Neuronal stem cell (in vitro differentiated cells): ENCODE measurements around the gene MRFAP1.

Experiments used
- DNase-seq: peaks from one replicate; pipeline ENCODE4 v3.0.0-alpha.2; 2013; ENCODE audit warnings: low spot score
- H2AFZ ChIP-seq: one replicate; pipeline ENCODE4 v1.6.1; 2013; ENCODE audit warnings: mild to moderate bottlenecking, low read length, inconsistent platforms
- H2AK5ac ChIP-seq: 2 replicates; pipeline ENCODE4 v1.6.1; 2013; ENCODE audit warnings: low read depth, mild to moderate bottlenecking, inconsistent platforms, low read length, moderate library complexity, mixed read lengths
- H2BK120ac ChIP-seq: 2 replicates; pipeline ENCODE4 v1.6.1; 2013; ENCODE audit warnings: low read depth, mild to moderate bottlenecking, inconsistent platforms, low read length, moderate library complexity, mixed read lengths
- H2BK12ac ChIP-seq: one replicate; pipeline ENCODE4 v1.6.1; 2013; ENCODE audit warnings: low read length, inconsistent platforms
- H2BK15ac ChIP-seq: 2 replicates; pipeline ENCODE4 v1.6.1; 2013; ENCODE audit warnings: mild to moderate bottlenecking, low read length, inconsistent platforms, mixed read lengths
- H2BK5ac ChIP-seq: one replicate; pipeline ENCODE4 v1.6.1; 2013; ENCODE audit warnings: inconsistent platforms, mild to moderate bottlenecking, low read length, moderate library complexity
- H3K14ac ChIP-seq: one replicate; pipeline ENCODE4 v1.6.1; 2013; ENCODE audit warnings: low read length, inconsistent platforms
- H3K18ac ChIP-seq: 2 replicates; pipeline ENCODE4 v1.6.1; 2013; ENCODE audit warnings: low read length, inconsistent platforms
- H3K23ac ChIP-seq: 2 replicates; pipeline ENCODE4 v1.6.1; 2013; ENCODE audit warnings: low read depth, mild to moderate bottlenecking, mixed read lengths, low read length, inconsistent platforms; ENCODE audit not compliant: poor library complexity
- H3K27ac ChIP-seq: replicated peaks from 3 replicates; pipeline ENCODE4 v1.5.1; 2013; ENCODE audit warnings: low read length, inconsistent platforms
- H3K27me3 ChIP-seq, 3 experiments: 2 replicates each; pipeline ENCODE4 v1.6.1; 2013; ENCODE audit warnings: low read length in 3 of 3, mild to moderate bottlenecking in 2 of 3, inconsistent platforms in 1 of 3, low read depth in 1 of 3, mixed read lengths in 1 of 3, moderate library complexity in 1 of 3; ENCODE audit not compliant: control insufficient read depth in 3 of 3, insufficient read depth in 3 of 3
- H3K36me3 ChIP-seq, 2 donors: replicated peaks in 1 of 2; 2 replicates each; pipeline ENCODE4 v1.6.1; 2013; ENCODE audit warnings: low read length in 2 of 2; ENCODE audit not compliant: control insufficient read depth in 2 of 2, insufficient read depth in 2 of 2
- H3K4ac ChIP-seq: 2 replicates; pipeline ENCODE4 v1.6.1; 2013; ENCODE audit warnings: inconsistent platforms, mild to moderate bottlenecking, low read length, moderate library complexity
- H3K4me1 ChIP-seq, 2 donors: 1 replicate in 1 of 2; 2 replicates in 1 of 2; pipeline ENCODE4 v1.6.1; 2013; ENCODE audit warnings: low read length in 2 of 2, low read depth in 1 of 2; ENCODE audit not compliant: control insufficient read depth in 2 of 2, insufficient read depth in 1 of 2
- H3K4me2 ChIP-seq: one replicate; pipeline ENCODE4 v1.6.1; 2013; ENCODE audit warnings: mild to moderate bottlenecking, low read length, inconsistent platforms; ENCODE audit not compliant: insufficient read depth, poor library complexity, severe bottlenecking
- H3K4me3 ChIP-seq, 2 donors: 2 replicates each; pipeline ENCODE4 v1.5.1; 2013; ENCODE audit warnings: low read length in 2 of 2, mild to moderate bottlenecking in 2 of 2, inconsistent platforms in 1 of 2, moderate library complexity in 1 of 2
- H3K79me1 ChIP-seq: one replicate; pipeline ENCODE4 v1.6.1; 2013; ENCODE audit warnings: low read depth, mild to moderate bottlenecking, inconsistent platforms, low read length, moderate library complexity
- H3K9ac ChIP-seq: one replicate; pipeline ENCODE4 v1.6.1; 2013; ENCODE audit warnings: mild to moderate bottlenecking, low read depth, low read length, inconsistent platforms; ENCODE audit not compliant: poor library complexity
- H3K9me3 ChIP-seq, 2 donors: replicated peaks in 1 of 2; 2 replicates each; pipeline versions ENCODE3 to v1.6.1; 2013; ENCODE audit warnings: low read length in 2 of 2, mild to moderate bottlenecking in 2 of 2, inconsistent platforms in 1 of 2, low read depth in 1 of 2, mixed read lengths in 1 of 2, moderate library complexity in 1 of 2; ENCODE audit not compliant: control insufficient read depth in 2 of 2, insufficient read depth in 1 of 2
- H4K8ac ChIP-seq: one replicate; pipeline ENCODE4 v1.6.1; 2013; ENCODE audit warnings: low read depth, mild to moderate bottlenecking, inconsistent platforms, low read length, moderate library complexity
- H4K91ac ChIP-seq: one replicate; pipeline ENCODE4 v1.6.1; 2013; ENCODE audit warnings: low read length, low read depth, mild to moderate bottlenecking, inconsistent platforms; ENCODE audit not compliant: poor library complexity
- WGBS, 2 donors: extraction: QIAGEN DNeasy Blood & Tissue Kit; methylation state at CpG; one replicate each; pipeline ENCODE4 v1.1.7; 2013; ENCODE audit warnings: missing lambda C conversion rate in 2 of 2, mixed read lengths in 1 of 2; ENCODE audit not compliant: insufficient read length in 2 of 2, insufficient replicate concordance in 1 of 2; ENCODE audit errors: extremely low coverage in 2 of 2; 5-methylcytosine and 5-hydroxymethylcytosine counted together

MRFAP1 gene

GRCh38 chr4:6603128-6603527, 37.4 kb upstream of the MRFAP1 start:
- Histone ChIP-seq H3K4me1 (no peaks in the 10 kb centered on the region), H3K14ac (no peak overlapping the region), H2BK5ac (no peak overlapping the region), H3K27me3 (no peaks in the 10 kb centered on the region), H2BK15ac (no peak overlapping the region), H3K9ac (no peak overlapping the region), H3K18ac (peak overlapping the region; percentile 48), H3K4me2 (no peak overlapping the region), H2BK12ac (no peak overlapping the region), H2AK5ac (no peak overlapping the region), H4K91ac (no peak overlapping the region), H3K23ac (peak overlapping the region; percentile 25), H3K9me3 (peaks cover 6 to 16% of the 10 kb centered on the region in 2 donors), H3K4ac (no peak overlapping the region), H3K4me3 (no peak overlapping the region), H3K27ac (no peak overlapping the region), H2AFZ (no peak overlapping the region), H4K8ac (no peak overlapping the region), H3K36me3 (peaks cover 2 to 15% of the 10 kb centered on the region in 2 donors), H2BK120ac (no peak overlapping the region), H3K79me1 (no peaks in the 10 kb centered on the region)
- WGBS, 2 donors, result no CpG with 5 or more reads among the region's 12 CpGs
- DNase-seq, result no peak

GRCh38 chr4:6605114-6605513, 35.4 kb upstream of the MRFAP1 start:
- Histone ChIP-seq H3K4me2 (no peak overlapping the region), H3K23ac (no peak overlapping the region), H3K4me3 (no peak overlapping the region), H3K27me3 (no peaks in the 10 kb centered on the region), H4K91ac (no peak overlapping the region), H2AFZ (no peak overlapping the region), H3K4ac (no peak overlapping the region), H3K9ac (no peak overlapping the region), H3K79me1 (no peaks in the 10 kb centered on the region), H2AK5ac (no peak overlapping the region), H4K8ac (no peak overlapping the region), H2BK120ac (no peak overlapping the region), H3K14ac (no peak overlapping the region), H3K27ac (no peak overlapping the region), H2BK12ac (no peak overlapping the region), H3K9me3 (peaks cover 6 to 16% of the 10 kb centered on the region in 2 donors), H2BK15ac (no peak overlapping the region), H2BK5ac (no peak overlapping the region), H3K36me3 (peaks cover 2 to 15% of the 10 kb centered on the region in 2 donors), H3K18ac (no peak overlapping the region), H3K4me1 (peaks cover 0 to 3% of the 10 kb centered on the region in 2 donors)
- no CpG with 5 or more reads among the region's 8 CpGs for WGBS, 2 donors
- no peak for DNase-seq

GRCh38 chr4:6605605-6606004, 34.9 kb upstream of the MRFAP1 start:
- WGBS, 2 donors, result no CpG with 5 or more reads among the region's 2 CpGs
- Histone ChIP-seq H2BK15ac (no peak overlapping the region), H3K4me1 (peaks cover 0 to 3% of the 10 kb centered on the region in 2 donors), H2BK120ac (no peak overlapping the region), H4K8ac (no peak overlapping the region), H3K4me2 (no peak overlapping the region), H3K23ac (no peak overlapping the region), H3K9ac (no peak overlapping the region), H3K27ac (no peak overlapping the region), H3K27me3 (no peaks in the 10 kb centered on the region), H2AK5ac (no peak overlapping the region), H4K91ac (no peak overlapping the region), H2BK12ac (no peak overlapping the region), H3K9me3 (peaks cover 6 to 16% of the 10 kb centered on the region in 2 donors), H3K14ac (no peak overlapping the region), H3K4me3 (no peak overlapping the region), H2AFZ (no peak overlapping the region), H3K18ac (no peak overlapping the region), H2BK5ac (no peak overlapping the region), H3K79me1 (no peaks in the 10 kb centered on the region), H3K4ac (no peak overlapping the region), H3K36me3 (peaks cover 4 to 18% of the 10 kb centered on the region in 2 donors)
- DNase-seq, result no peak

GRCh38 chr4:6606465-6607235, 33.8 kb upstream of the MRFAP1 start:
- DNase-seq, result no peak
- Histone ChIP-seq H2AK5ac (no peak overlapping the region), H3K4me1 (peaks cover 0 to 3% of the 10 kb centered on the region in 2 donors), H2BK120ac (no peak overlapping the region), H2BK5ac (no peak overlapping the region), H3K23ac (no peak overlapping the region), H3K4me2 (no peak overlapping the region), H4K91ac (no peak overlapping the region), H3K18ac (no peak overlapping the region), H2BK12ac (no peak overlapping the region), H2AFZ (no peak overlapping the region), H3K4ac (no peak overlapping the region), H3K36me3 (peaks cover 4 to 29% of the 10 kb centered on the region in 2 donors), H3K4me3 (no peak overlapping the region), H3K9ac (no peak overlapping the region), H2BK15ac (no peak overlapping the region), H3K14ac (no peak overlapping the region), H3K79me1 (peaks cover 1% of the 10 kb centered on the region), H3K27ac (no peak overlapping the region), H4K8ac (no peak overlapping the region), H3K9me3 (peaks cover 6 to 16% of the 10 kb centered on the region in 2 donors), H3K27me3 (no peaks in the 10 kb centered on the region)
- WGBS, 2 donors, result no CpG with 5 or more reads among the region's 10 CpGs
